ENCODE measurements around the gene KCNN3. TPM values are rescaled to one million over a fixed set of nuclear protein-coding genes. Genes with fewer than 3 reads are reported as not detected.

The KCNN3 gene
- total RNA-seq, 4 donors from 2014 or later = 0.30 to 0.72 (median 0.37) TPM

- Histone ChIP-seq H3K27ac (no peak overlapping the region), H3K27me3 (peaks cover 6% of the 10 kb centered on the region), H3K9me3 (no peaks in the 10 kb centered on the region), H3K4me1 (peaks cover 4% of the 10 kb centered on the region), H3K4me3 (no peak overlapping the region), H3K36me3 (no peaks in the 10 kb centered on the region)
- 65% methylated on average over 15 of the region's 15 CpGs for WGBS
- no peak for DNase-seq (ENCODE audit: low spot score in 2 of 2)
- TF ChIP-seq CTCF (IDR thresholded peaks at IDR 0.05) (no peak), EP300 (IDR thresholded peaks at IDR 0.05) (no peak), POLR2A (IDR thresholded peaks at IDR 0.05) (no peak), POLR2AphosphoS5 (IDR thresholded peaks at IDR 0.05) (no peak)
These were observed 26.3 kb downstream of the KCNN3 start for GRCh38 chr1:154843636-154844296.

- H3K36me3 ChIP-seq = no peaks in the 10 kb centered on the region
- WGBS = 88% methylated on average over 7 of the region's 8 CpGs
These were observed 27.4 kb downstream of the KCNN3 start for GRCh38 chr1:154842635-154843034.

GRCh38 chr1:154841384-154841783 is 28.7 kb downstream of the KCNN3 start:
- H3K9me3 ChIP-seq = no peaks in the 10 kb centered on the region
- no peaks in the 10 kb centered on the region for H3K4me1 ChIP-seq
- no peak for TF ChIP-seq POLR2A (IDR thresholded peaks at IDR 0.05)
- no peak for TF ChIP-seq EP300 (IDR thresholded peaks at IDR 0.05)
- H3K4me3 ChIP-seq = no peak overlapping the region
- 97% methylated on average over 4 of the region's 4 CpGs for WGBS
- no peaks in the 10 kb centered on the region for H3K36me3 ChIP-seq
- H3K27me3 ChIP-seq = peaks cover 5% of the 10 kb centered on the region
- no peak for DNase-seq (ENCODE audit: low spot score in 2 of 2)
- H3K27ac ChIP-seq = no peak overlapping the region

More at GRCh38 chr1:154842635-154843034, 27.4 kb downstream of the KCNN3 start:
- TF ChIP-seq CTCF (IDR thresholded peaks at IDR 0.05) = no peak
- Histone ChIP-seq H3K9me3 (no peaks in the 10 kb centered on the region), H3K4me1 (no peaks in the 10 kb centered on the region), H3K27me3 (peaks cover 6% of the 10 kb centered on the region), H3K4me3 (no peak overlapping the region), H3K27ac (no peak overlapping the region)
- DNase-seq (ENCODE audit: low spot score in 2 of 2) = no peak

GRCh38 chr1:154840269-154841176 is 29.6 kb downstream of the KCNN3 start:
- Histone ChIP-seq H3K4me3 (no peak overlapping the region), H3K27ac (no peak overlapping the region), H3K9me3 (no peaks in the 10 kb centered on the region), H3K27me3 (no peaks in the 10 kb centered on the region), H3K4me1 (no peaks in the 10 kb centered on the region), H3K36me3 (no peaks in the 10 kb centered on the region)
- DNase-seq (ENCODE audit: low spot score in 2 of 2) = no peak
- TF ChIP-seq EP300 (IDR thresholded peaks at IDR 0.05) (no peak), POLR2A (IDR thresholded peaks at IDR 0.05) (no peak), CTCF (IDR thresholded peaks at IDR 0.05) (no peak), POLR2AphosphoS5 (IDR thresholded peaks at IDR 0.05) (no peak)
- WGBS = 81% methylated on average over 13 of the region's 19 CpGs

GRCh38 chr1:154839691-154840090 is 30.4 kb downstream of the KCNN3 start:
- H3K9me3 ChIP-seq = no peaks in the 10 kb centered on the region
- no peaks in the 10 kb centered on the region for H3K27me3 ChIP-seq
- 93% methylated on average over 2 of the region's 3 CpGs for WGBS
- no peak overlapping the region for H3K27ac ChIP-seq
- TF ChIP-seq CTCF (IDR thresholded peaks at IDR 0.05) (no peak), EP300 (IDR thresholded peaks at IDR 0.05) (no peak), POLR2A (IDR thresholded peaks at IDR 0.05) (no peak), POLR2AphosphoS5 (IDR thresholded peaks at IDR 0.05) (no peak)
- DNase-seq (ENCODE audit: low spot score in 2 of 2) = no peak
- H3K4me1 ChIP-seq = no peaks in the 10 kb centered on the region
- H3K36me3 ChIP-seq = no peaks in the 10 kb centered on the region
- H3K4me3 ChIP-seq = no peak overlapping the region
